SK-N-SH treated with all-trans-retinoic acid at 6 μM for 48 hours (cell line): ENCODE measurements around the gene ANO9.
A peak's percentile ranks its signal among the peaks of the same experiment; 100 is the strongest.

ENCODE experiments used
- ATAC-seq: fragments of 200-7000 bp; cut with Tn5 transposase; 3 replicates; pipeline ENCODE4 v1.9.1; 2020; ENCODE audit warnings: mild to moderate bottlenecking, moderate library complexity
- ARNTL ChIP-seq: fragments of 450-650 bp; formaldehyde crosslinking; IDR thresholded peaks from 2 replicates; pipeline ENCODE4 v1.5.0; 2020; ENCODE audit warnings: low read depth, mild to moderate bottlenecking, moderate library complexity, borderline replicate concordance
- BACH2 ChIP-seq: fragments of 250-450 bp; sonication (Bioruptor Pico); IDR thresholded peaks from 2 replicates; pipeline ENCODE4 v1.9.0; 2021; ENCODE audit warnings: mild to moderate bottlenecking, borderline replicate concordance
- CSDC2 ChIP-seq: fragments of 250-450 bp; sonication (Bioruptor Pico); IDR thresholded peaks from 2 replicates; pipeline ENCODE4 v1.5.0; 2020; ENCODE audit warnings: mild to moderate bottlenecking, moderate library complexity
- ESRRG ChIP-seq: fragments of 250-450 bp; sonication (Bioruptor Pico); IDR thresholded peaks from 2 replicates; pipeline ENCODE4 v1.6.1; 2021; ENCODE audit warnings: mild to moderate bottlenecking
- GLIS3 ChIP-seq: fragments of 250-450 bp; sonication (Bioruptor Pico); IDR thresholded peaks from 2 replicates; pipeline ENCODE4 v1.5.0; 2020; ENCODE audit warnings: mild to moderate bottlenecking, moderate library complexity
- ISL1 ChIP-seq: fragments of 250-450 bp; sonication (Bioruptor Pico); IDR thresholded peaks from 2 replicates; pipeline ENCODE4 v2.1.2; 2022; ENCODE audit warnings: mild to moderate bottlenecking, moderate library complexity
- OSR1 ChIP-seq: fragments of 250-450 bp; sonication (Bioruptor Pico); IDR thresholded peaks from 2 replicates; pipeline ENCODE4 v1.8.0; 2022; ENCODE audit warnings: moderate library complexity, mild to moderate bottlenecking, inconsistent platforms
- PPARA ChIP-seq: fragments of 250-450 bp; sonication (Bioruptor Pico); IDR thresholded peaks from 2 replicates; pipeline ENCODE4 v1.5.0; 2020; ENCODE audit warnings: mild to moderate bottlenecking, borderline replicate concordance
- RARB ChIP-seq: fragments of 250-450 bp; sonication (Bioruptor Pico); IDR thresholded peaks from 2 replicates; pipeline ENCODE4 v1.8.0; 2021; ENCODE audit warnings: mild to moderate bottlenecking, moderate library complexity
- SNAI2 ChIP-seq: fragments of 250-450 bp; sonication (Bioruptor Pico); IDR thresholded peaks from 2 replicates; pipeline ENCODE4 v1.5.0; 2020; ENCODE audit warnings: mild to moderate bottlenecking, moderate library complexity
- TCF4 ChIP-seq: fragments of 250-450 bp; sonication (Bioruptor Pico); IDR thresholded peaks from 2 replicates; pipeline ENCODE4 v1.8.0; 2021; ENCODE audit warnings: mild to moderate bottlenecking, moderate library complexity, borderline replicate concordance
- TOX ChIP-seq: fragments of 250-450 bp; sonication (Bioruptor Pico); IDR thresholded peaks from 2 replicates; pipeline ENCODE4 v1.8.0; 2021; ENCODE audit warnings: mild to moderate bottlenecking, moderate library complexity, borderline replicate concordance
- ZC3H10 ChIP-seq: fragments of 250-450 bp; sonication (Bioruptor Pico); IDR thresholded peaks from 2 replicates; pipeline ENCODE4 v1.5.1; 2021; ENCODE audit warnings: mild to moderate bottlenecking, moderate library complexity
- ZFP3 ChIP-seq: fragments of 250-450 bp; sonication (Bioruptor Pico); IDR thresholded peaks from 2 replicates; pipeline ENCODE4 v1.5.0; 2020; ENCODE audit warnings: mild to moderate bottlenecking, moderate library complexity
- ZFP30 ChIP-seq: fragments of 450-650 bp; formaldehyde crosslinking; IDR thresholded peaks from 2 replicates; pipeline ENCODE4 v1.5.0; 2022; ENCODE audit warnings: mild to moderate bottlenecking, moderate library complexity
- ZNF565 ChIP-seq: fragments of 450-650 bp; formaldehyde crosslinking; conservative IDR thresholded peaks from 2 replicates; pipeline ENCODE4 v1.5.0; 2020; ENCODE audit warnings: low read depth, mild to moderate bottlenecking, moderate library complexity
- ZNF70 ChIP-seq: fragments of 450-650 bp; formaldehyde crosslinking; IDR thresholded peaks from 2 replicates; pipeline ENCODE4 v1.5.0; 2020; ENCODE audit warnings: mild to moderate bottlenecking, moderate library complexity
- ZNF8 ChIP-seq: fragments of 450-650 bp; formaldehyde crosslinking; IDR thresholded peaks from 2 replicates; pipeline ENCODE4 v1.5.0; 2020; ENCODE audit warnings: mild to moderate bottlenecking, moderate library complexity
- TF ChIP-seq, protein P1 (sequence below): fragments of 250-450 bp; sonication (Bioruptor Pico); IDR thresholded peaks from 2 replicates; pipeline ENCODE4 v1.5.1; 2020; ENCODE audit warnings: low read depth, mild to moderate bottlenecking, moderate library complexity
- TF ChIP-seq, protein P2 (sequence below): fragments of 250-450 bp; sonication (Bioruptor Pico); IDR thresholded peaks from 2 replicates; pipeline ENCODE4 v1.5.1; 2021; ENCODE audit warnings: mild to moderate bottlenecking, moderate library complexity
- TF ChIP-seq, protein P3 (sequence below): fragments of 250-450 bp; sonication (Bioruptor Pico); IDR thresholded peaks from 2 replicates; pipeline ENCODE4 v1.8.0; 2021; ENCODE audit warnings: low read depth, mild to moderate bottlenecking, moderate library complexity, borderline replicate concordance
- TF ChIP-seq, protein P4 (sequence below): fragments of 250-450 bp; sonication (Bioruptor Pico); IDR thresholded peaks from 2 replicates; pipeline ENCODE4 v1.5.0; 2020; ENCODE audit warnings: mild to moderate bottlenecking, moderate library complexity
- TF ChIP-seq, protein P5 (sequence below): fragments of 250-450 bp; sonication (Bioruptor Pico); IDR thresholded peaks from 2 replicates; pipeline ENCODE4 v1.8.0; 2020; ENCODE audit warnings: mild to moderate bottlenecking, moderate library complexity, borderline replicate concordance

ANO9 gene

DNA sequence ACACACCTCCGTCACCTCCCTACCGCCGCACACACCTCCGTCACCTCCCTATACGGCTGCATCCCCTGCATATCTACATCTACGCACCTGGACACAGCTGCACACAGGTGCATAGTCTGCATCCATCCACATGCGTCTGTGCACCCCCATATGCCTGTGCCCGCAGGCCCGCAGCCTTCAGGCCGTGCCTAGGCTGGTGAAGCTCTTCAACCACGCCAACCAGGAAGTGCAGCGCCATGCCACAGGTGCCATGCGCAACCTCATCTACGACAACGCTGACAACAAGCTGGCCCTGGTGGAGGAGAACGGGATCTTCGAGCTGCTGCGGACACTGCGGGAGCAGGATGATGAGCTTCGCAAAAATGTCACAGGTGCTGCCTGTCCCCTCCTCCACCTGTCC lies 43.0 kb downstream of the ANO9 start (continued):
- TF ChIP-seq, protein P1, sequence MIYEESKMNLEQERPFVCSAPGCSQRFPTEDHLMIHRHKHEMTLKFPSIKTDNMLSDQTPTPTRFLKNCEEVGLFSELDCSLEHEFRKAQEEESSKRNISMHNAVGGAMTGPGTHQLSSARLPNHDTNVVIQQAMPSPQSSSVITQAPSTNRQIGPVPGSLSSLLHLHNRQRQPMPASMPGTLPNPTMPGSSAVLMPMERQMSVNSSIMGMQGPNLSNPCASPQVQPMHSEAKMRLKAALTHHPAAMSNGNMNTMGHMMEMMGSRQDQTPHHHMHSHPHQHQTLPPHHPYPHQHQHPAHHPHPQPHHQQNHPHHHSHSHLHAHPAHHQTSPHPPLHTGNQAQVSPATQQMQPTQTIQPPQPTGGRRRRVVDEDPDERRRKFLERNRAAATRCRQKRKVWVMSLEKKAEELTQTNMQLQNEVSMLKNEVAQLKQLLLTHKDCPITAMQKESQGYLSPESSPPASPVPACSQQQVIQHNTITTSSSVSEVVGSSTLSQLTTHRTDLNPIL (CRISPR knock-in tag) = no peak

DNA sequence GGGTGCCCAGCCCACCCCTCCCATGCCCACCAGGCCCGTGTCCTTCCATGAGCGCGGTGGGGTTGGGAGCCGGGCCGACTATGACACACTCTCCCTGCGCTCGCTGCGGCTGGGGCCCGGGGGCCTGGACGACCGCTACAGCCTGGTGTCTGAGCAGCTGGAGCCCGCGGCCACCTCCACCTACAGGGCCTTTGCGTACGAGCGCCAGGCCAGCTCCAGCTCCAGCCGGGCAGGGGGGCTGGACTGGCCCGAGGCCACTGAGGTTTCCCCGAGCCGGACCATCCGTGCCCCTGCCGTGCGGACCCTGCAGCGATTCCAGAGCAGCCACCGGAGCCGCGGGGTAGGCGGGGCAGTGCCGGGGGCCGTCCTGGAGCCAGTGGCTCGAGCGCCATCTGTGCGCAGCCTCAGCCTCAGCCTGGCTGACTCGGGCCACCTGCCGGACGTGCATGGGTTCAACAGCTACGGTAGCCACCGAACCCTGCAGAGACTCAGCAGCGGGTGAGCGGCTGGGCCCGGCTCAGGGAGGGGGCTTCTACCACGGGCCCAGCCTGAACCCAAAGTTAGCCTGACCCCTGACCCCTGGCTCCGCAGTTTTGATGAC lies 44.8 kb downstream of the ANO9 start:
- TF ChIP-seq, protein P2, sequence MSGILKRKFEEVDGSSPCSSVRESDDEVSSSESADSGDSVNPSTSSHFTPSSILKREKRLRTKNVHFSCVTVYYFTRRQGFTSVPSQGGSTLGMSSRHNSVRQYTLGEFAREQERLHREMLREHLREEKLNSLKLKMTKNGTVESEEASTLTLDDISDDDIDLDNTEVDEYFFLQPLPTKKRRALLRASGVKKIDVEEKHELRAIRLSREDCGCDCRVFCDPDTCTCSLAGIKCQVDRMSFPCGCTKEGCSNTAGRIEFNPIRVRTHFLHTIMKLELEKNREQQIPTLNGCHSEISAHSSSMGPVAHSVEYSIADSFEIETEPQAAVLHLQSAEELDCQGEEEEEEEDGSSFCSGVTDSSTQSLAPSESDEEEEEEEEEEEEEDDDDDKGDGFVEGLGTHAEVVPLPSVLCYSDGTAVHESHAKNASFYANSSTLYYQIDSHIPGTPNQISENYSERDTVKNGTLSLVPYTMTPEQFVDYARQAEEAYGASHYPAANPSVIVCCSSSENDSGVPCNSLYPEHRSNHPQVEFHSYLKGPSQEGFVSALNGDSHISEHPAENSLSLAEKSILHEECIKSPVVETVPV (CRISPR knock-in tag) = no peak
- TF ChIP-seq ISL1 (CRISPR knock-in tag) (no peak), GLIS3 (CRISPR knock-in tag) (no peak), ZFP3 (CRISPR knock-in tag) (peak; percentile 94), ZNF8 (CRISPR knock-in tag) (no peak), ZFP30 (CRISPR knock-in tag) (no peak), ARNTL (no peak), SNAI2 (CRISPR knock-in tag) (no peak), TCF4 (peak; percentile 22; the same call in 1 of the 2 replicates), BACH2 (no peak), ZNF70 (no peak), ESRRG (no peak), CSDC2 (no peak), ZNF565 (CRISPR knock-in tag) (no peak), TOX (no peak), PPARA (no peak), ZC3H10 (CRISPR knock-in tag) (no peak), OSR1 (CRISPR knock-in tag) (no peak)
- TF ChIP-seq, protein P1 (CRISPR knock-in tag) = no peak
- TF ChIP-seq, protein P3, sequence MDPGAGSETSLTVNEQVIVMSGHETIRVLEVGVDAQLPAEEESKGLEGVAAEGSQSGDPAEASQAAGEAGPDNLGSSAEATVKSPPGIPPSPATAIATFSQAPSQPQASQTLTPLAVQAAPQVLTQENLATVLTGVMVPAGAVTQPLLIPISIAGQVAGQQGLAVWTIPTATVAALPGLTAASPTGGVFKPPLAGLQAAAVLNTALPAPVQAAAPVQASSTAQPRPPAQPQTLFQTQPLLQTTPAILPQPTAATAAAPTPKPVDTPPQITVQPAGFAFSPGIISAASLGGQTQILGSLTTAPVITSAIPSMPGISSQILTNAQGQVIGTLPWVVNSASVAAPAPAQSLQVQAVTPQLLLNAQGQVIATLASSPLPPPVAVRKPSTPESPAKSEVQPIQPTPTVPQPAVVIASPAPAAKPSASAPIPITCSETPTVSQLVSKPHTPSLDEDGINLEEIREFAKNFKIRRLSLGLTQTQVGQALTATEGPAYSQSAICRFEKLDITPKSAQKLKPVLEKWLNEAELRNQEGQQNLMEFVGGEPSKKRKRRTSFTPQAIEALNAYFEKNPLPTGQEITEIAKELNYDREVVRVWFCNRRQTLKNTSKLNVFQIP = no peak
- TF ChIP-seq, protein P4, sequence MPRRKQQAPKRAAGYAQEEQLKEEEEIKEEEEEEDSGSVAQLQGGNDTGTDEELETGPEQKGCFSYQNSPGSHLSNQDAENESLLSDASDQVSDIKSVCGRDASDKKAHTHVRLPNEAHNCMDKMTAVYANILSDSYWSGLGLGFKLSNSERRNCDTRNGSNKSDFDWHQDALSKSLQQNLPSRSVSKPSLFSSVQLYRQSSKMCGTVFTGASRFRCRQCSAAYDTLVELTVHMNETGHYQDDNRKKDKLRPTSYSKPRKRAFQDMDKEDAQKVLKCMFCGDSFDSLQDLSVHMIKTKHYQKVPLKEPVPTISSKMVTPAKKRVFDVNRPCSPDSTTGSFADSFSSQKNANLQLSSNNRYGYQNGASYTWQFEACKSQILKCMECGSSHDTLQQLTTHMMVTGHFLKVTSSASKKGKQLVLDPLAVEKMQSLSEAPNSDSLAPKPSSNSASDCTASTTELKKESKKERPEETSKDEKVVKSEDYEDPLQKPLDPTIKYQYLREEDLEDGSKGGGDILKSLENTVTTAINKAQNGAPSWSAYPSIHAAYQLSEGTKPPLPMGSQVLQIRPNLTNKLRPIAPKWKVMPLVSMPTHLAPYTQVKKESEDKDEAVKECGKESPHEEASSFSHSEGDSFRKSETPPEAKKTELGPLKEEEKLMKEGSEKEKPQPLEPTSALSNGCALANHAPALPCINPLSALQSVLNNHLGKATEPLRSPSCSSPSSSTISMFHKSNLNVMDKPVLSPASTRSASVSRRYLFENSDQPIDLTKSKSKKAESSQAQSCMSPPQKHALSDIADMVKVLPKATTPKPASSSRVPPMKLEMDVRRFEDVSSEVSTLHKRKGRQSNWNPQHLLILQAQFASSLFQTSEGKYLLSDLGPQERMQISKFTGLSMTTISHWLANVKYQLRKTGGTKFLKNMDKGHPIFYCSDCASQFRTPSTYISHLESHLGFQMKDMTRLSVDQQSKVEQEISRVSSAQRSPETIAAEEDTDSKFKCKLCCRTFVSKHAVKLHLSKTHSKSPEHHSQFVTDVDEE = peak; percentile 56; the same call in 1 of the 2 replicates
- TF ChIP-seq, protein P5, sequence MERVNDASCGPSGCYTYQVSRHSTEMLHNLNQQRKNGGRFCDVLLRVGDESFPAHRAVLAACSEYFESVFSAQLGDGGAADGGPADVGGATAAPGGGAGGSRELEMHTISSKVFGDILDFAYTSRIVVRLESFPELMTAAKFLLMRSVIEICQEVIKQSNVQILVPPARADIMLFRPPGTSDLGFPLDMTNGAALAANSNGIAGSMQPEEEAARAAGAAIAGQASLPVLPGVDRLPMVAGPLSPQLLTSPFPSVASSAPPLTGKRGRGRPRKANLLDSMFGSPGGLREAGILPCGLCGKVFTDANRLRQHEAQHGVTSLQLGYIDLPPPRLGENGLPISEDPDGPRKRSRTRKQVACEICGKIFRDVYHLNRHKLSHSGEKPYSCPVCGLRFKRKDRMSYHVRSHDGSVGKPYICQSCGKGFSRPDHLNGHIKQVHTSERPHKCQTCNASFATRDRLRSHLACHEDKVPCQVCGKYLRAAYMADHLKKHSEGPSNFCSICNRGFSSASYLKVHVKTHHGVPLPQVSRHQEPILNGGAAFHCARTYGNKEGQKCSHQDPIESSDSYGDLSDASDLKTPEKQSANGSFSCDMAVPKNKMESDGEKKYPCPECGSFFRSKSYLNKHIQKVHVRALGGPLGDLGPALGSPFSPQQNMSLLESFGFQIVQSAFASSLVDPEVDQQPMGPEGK = no peak
- ATAC-seq = peak; percentile 90

DNA sequence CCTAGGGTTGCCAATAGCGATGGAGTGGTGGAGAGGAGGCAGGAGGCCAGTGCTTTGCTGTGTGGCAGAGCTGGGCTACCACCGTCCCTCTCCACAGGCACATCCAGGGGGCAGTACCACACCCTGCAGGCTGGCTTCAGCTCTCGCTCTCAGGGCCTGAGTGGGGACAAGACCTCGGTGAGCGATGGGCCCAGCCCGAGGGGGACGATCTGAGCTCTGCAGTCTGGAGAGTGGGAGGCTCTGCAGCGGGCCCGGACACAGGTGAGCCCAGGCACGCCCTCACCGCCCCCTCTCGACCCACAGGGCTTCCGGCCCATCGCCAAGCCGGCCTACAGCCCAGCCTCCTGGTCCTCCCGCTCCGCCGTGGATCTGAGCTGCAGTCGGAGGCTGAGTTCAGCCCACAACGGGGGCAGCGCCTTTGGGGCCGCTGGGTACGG lies 45.3 kb downstream of the ANO9 start:
- peak; percentile 84 for ATAC-seq

More for the DNA sequence above, 45.3 kb downstream of the ANO9 start:
- TF ChIP-seq RARB (CRISPR knock-in tag) = no peak
- TF ChIP-seq ARNTL = no peak
- TF ChIP-seq, protein P5 = no peak
- TF ChIP-seq ISL1 (CRISPR knock-in tag) = no peak
- no peak for TF ChIP-seq ZNF565 (CRISPR knock-in tag)
- no peak for TF ChIP-seq ZFP30 (CRISPR knock-in tag)
- TF ChIP-seq TOX = no peak
- TF ChIP-seq CSDC2 = no peak
